Upper lobe of left lung (tissue), 6 donors: ENCODE measurements around the gene KLHL17. TPM values are rescaled to one million over a fixed set of nuclear protein-coding genes. Genes with fewer than 3 reads are reported as not detected.

ENCODE experiments used
- ATAC-seq, 2 donors: fragments of 200-7000 bp; cut with Tn5 transposase; one replicate each; pipeline ENCODE4 v1.9.1; 2022; ENCODE audit warnings: mild to moderate bottlenecking in 2 of 2, moderate library complexity in 2 of 2; ENCODE audit not compliant: low FRiP score in 2 of 2
- DNase-seq, 2 donors: peaks; one replicate each; pipeline ENCODE4 v3.0.0-alpha.2; 2019 to 2020
- H3K27ac ChIP-seq, 4 donors: fragments of 200-600 bp; sonication (generic); one replicate each; pipeline ENCODE4 v1.5.1; 2016 to 2019
- H3K27me3 ChIP-seq, 4 donors: fragments of 200-600 bp; sonication (generic); one replicate each; pipeline ENCODE4 v1.5.1; 2017 to 2019
- H3K36me3 ChIP-seq, 4 donors: fragments of 200-600 bp; sonication (generic); one replicate each; pipeline ENCODE4 v1.5.1; 2016 to 2019
- H3K4me1 ChIP-seq, 4 donors: fragments of 200-600 bp; sonication (generic); one replicate each; pipeline ENCODE4 v1.5.1; 2018 to 2019
- H3K4me3 ChIP-seq, 4 donors: fragments of 200-600 bp; sonication (generic); one replicate each; pipeline ENCODE4 v1.5.1; 2017 to 2019; ENCODE audit warnings: mild to moderate bottlenecking in 2 of 4, moderate library complexity in 1 of 4
- H3K9me3 ChIP-seq, 4 donors: fragments of 200-600 bp; sonication (generic); one replicate each; pipeline ENCODE4 v1.5.1; 2018 to 2019
- CTCF ChIP-seq, 6 experiments: fragments of 450-650 bp in 4 of 6; fragments of 200-600 bp in 2 of 6; sonication (generic) in 2 of 6; IDR thresholded peaks; one replicate each; pipeline ENCODE4 v1.5.1; 2016 to 2019; ENCODE audit warnings: antibody characterized with exemption in 6 of 6
- EP300 ChIP-seq, 4 donors: sonication (generic); formaldehyde crosslinking; IDR thresholded peaks; one replicate each; pipeline ENCODE4 v1.5.1; 2017; ENCODE audit warnings: antibody characterized with exemption in 4 of 4, control low read depth in 2 of 4
- POLR2A ChIP-seq, 4 donors: fragments of 450-650 bp; IDR thresholded peaks; one replicate each; pipeline ENCODE4 v1.5.1; 2016 to 2017; ENCODE audit warnings: antibody characterized with exemption in 4 of 4, mild to moderate bottlenecking in 2 of 4
- POLR2AphosphoS5 ChIP-seq, 2 donors: sonication (generic); formaldehyde crosslinking; IDR thresholded peaks; one replicate each; pipeline ENCODE4 v1.5.1; 2017; ENCODE audit warnings: antibody characterized with exemption in 2 of 2
- WGBS, 2 donors: methylation state at CpG; one replicate each; pipeline ENCODE4 v1.1.5; 2017 to 2018; 5-methylcytosine and 5-hydroxymethylcytosine counted together
- total RNA-seq, 6 donors: library from RNA; depleted of rRNA in 4 of 6; stranded (reverse); fragments of >200 nt in 4 of 6; gene quantifications; one replicate each; pipeline versions ENCODE4 v1.1.0 to v1.2.1, GENCODE V29; 2016 to 2021
- donor health status: DM: no; HTN: no; CAD: no; lungs with moderate emphysema.
- donor health status: DM: no; HTN: yes; CAD: no; lungs with severe emphysema.

Gene KLHL17
- total RNA-seq, 6 donors from 2014 or later = 4.7 to 45.1 (median 16.5) TPM

GRCh38 chr1:970242-970972 is 10.0 kb downstream of the KLHL17 start:
- Histone ChIP-seq H3K27ac (no peak overlapping the region), H3K27me3 (peaks cover 0 to 25% (median 13%) of the 10 kb centered on the region in 4 donors), H3K4me1 (peaks cover 12 to 18% (median 16%) of the 10 kb centered on the region in 4 donors), H3K4me3 (no peak overlapping the region), H3K36me3 (no peaks in the 10 kb centered on the region), H3K9me3 (no peaks in the 10 kb centered on the region)
- DNase-seq (peak in 1 of 2 donors; percentile 69), ATAC-seq (no peak)
- WGBS, 2 donors = 20 to 24% methylated on average over 1 to 22 of the region's 33 CpGs
- TF ChIP-seq CTCF (IDR thresholded peaks at IDR 0.05) (no peak), EP300 (IDR thresholded peaks at IDR 0.05) (no peak), POLR2A (IDR thresholded peaks at IDR 0.05) (no peak), POLR2AphosphoS5 (IDR thresholded peaks at IDR 0.05) (no peak)

- Histone ChIP-seq H3K4me3 (no peak overlapping the region), H3K36me3 (no peaks in the 10 kb centered on the region), H3K4me1 (peaks cover 12 to 17% (median 17%) of the 10 kb centered on the region in 4 donors), H3K9me3 (no peaks in the 10 kb centered on the region), H3K27ac (no peak overlapping the region), H3K27me3 (peaks cover 0 to 25% (median 13%) of the 10 kb centered on the region in 4 donors)
- whole genome bisulfite sequencing, 2 donors = 35% methylated on average over 29 of the region's 42 CpGs; no CpG with 5 or more reads in 1 of the 2 donors
- DNase-seq = peak in 1 of 2 donors; percentile 70
- TF ChIP-seq CTCF (IDR thresholded peaks at IDR 0.05) (no peak), EP300 (IDR thresholded peaks at IDR 0.05) (no peak), POLR2AphosphoS5 (IDR thresholded peaks at IDR 0.05) (no peak), POLR2A (IDR thresholded peaks at IDR 0.05) (no peak)
- ATAC-seq = no peak
These were observed 10.8 kb downstream of the KLHL17 start for GRCh38 chr1:970973-971730.

- no peak for ATAC-seq
- H3K4me3 ChIP-seq = no peak overlapping the region
- H3K27me3 ChIP-seq = peaks cover 0 to 25% (median 13%) of the 10 kb centered on the region in 4 donors
- TF ChIP-seq EP300 (IDR thresholded peaks at IDR 0.05) (no peak), POLR2AphosphoS5 (IDR thresholded peaks at IDR 0.05) (no peak), CTCF (IDR thresholded peaks at IDR 0.05) (no peak), POLR2A (IDR thresholded peaks at IDR 0.05) (no peak)
- H3K27ac ChIP-seq = no peak overlapping the region
- DNase-seq = peak in 1 of 2 donors; percentile 77
- no peaks in the 10 kb centered on the region for H3K9me3 ChIP-seq
- no peaks in the 10 kb centered on the region for H3K36me3 ChIP-seq
- peaks cover 8 to 15% (median 14%) of the 10 kb centered on the region in 4 donors for H3K4me1 ChIP-seq
- 80 to 82% methylated on average over 16 to 33 of the region's 34 CpGs for WGBS, 2 donors
These were observed 11.5 kb downstream of the KLHL17 start for GRCh38 chr1:971751-972506.

- Histone ChIP-seq H3K4me3 (no peak overlapping the region), H3K27me3 (peaks cover 0 to 25% (median 13%) of the 10 kb centered on the region in 4 donors), H3K4me1 (peaks cover 4 to 9% (median 9%) of the 10 kb centered on the region in 4 donors)
These were observed 12.5 kb downstream of the KLHL17 start for GRCh38 chr1:972726-973458.

More at GRCh38 chr1:972726-973458, 12.5 kb downstream of the KLHL17 start:
- H3K27ac ChIP-seq = no peak overlapping the region
- DNase-seq = peak in 1 of 2 donors; percentile 74
- no peak for TF ChIP-seq POLR2AphosphoS5 (IDR thresholded peaks at IDR 0.05)
- no peak for TF ChIP-seq CTCF (IDR thresholded peaks at IDR 0.05)
- no peak for TF ChIP-seq EP300 (IDR thresholded peaks at IDR 0.05)
- no peak for TF ChIP-seq POLR2A (IDR thresholded peaks at IDR 0.05)
- H3K36me3 ChIP-seq = no peaks in the 10 kb centered on the region
- ATAC-seq = no peak
- 84 to 88% methylated on average over 7 to 28 of the region's 28 CpGs for WGBS, 2 donors
- no peaks in the 10 kb centered on the region for H3K9me3 ChIP-seq
